IgD-negative memory B cell (primary cell): ENCODE measurements around the gene DZIP1. TPM values are rescaled to one million over a fixed set of nuclear protein-coding genes. Genes with fewer than 3 reads are reported as not detected.
A peak's percentile ranks its signal among the peaks of the same experiment; 100 is the strongest.

Experiments
- H3K27ac Mint-ChIP-seq, 3 donors: one replicate each; pipeline ENCODE4 v1.8.0; 2020 to 2022; ENCODE audit warnings: mild to moderate bottlenecking in 3 of 3, mixed read lengths in 3 of 3, moderate library complexity in 1 of 3
- H3K27me3 Mint-ChIP-seq: one replicate; pipeline ENCODE4 v1.8.0; 2021; ENCODE audit warnings: mixed read lengths
- H3K36me3 Mint-ChIP-seq: one replicate; pipeline ENCODE4 v1.8.0; 2020; ENCODE audit warnings: mild to moderate bottlenecking, mixed read lengths
- H3K4me1 Mint-ChIP-seq, 3 donors: one replicate each; pipeline ENCODE4 v1.8.0; 2020 to 2022; ENCODE audit warnings: mixed read lengths in 3 of 3, mild to moderate bottlenecking in 1 of 3
- H3K4me3 Mint-ChIP-seq, 4 donors: one replicate each; pipeline ENCODE4 v1.8.0; 2020 to 2022; ENCODE audit warnings: mild to moderate bottlenecking in 4 of 4, mixed read lengths in 4 of 4, moderate library complexity in 3 of 4
- H3K9me3 Mint-ChIP-seq, 3 donors: one replicate each; pipeline ENCODE4 v1.8.0; 2020 to 2021; ENCODE audit warnings: mixed read lengths in 3 of 3, mild to moderate bottlenecking in 1 of 3
- polyA plus RNA-seq: library from polyadenylated mRNA; unstranded; fragments of 300-500 nt; fragmentation: Illumina TruSeq; gene quantifications from one replicate; pipeline ENCODE4 v1.2.3, GENCODE V29; 2021

The DZIP1 gene
- polyA plus RNA-seq, 1 donor from 2014 or later, result not detected

GRCh38 chr13:95627590-95627989, 16.9 kb downstream of the DZIP1 start:
- H3K9me3 Mint-ChIP-seq, result no peaks in the 10 kb centered on the region

GRCh38 chr13:95626768-95627167, 17.7 kb downstream of the DZIP1 start:
- H3K36me3 Mint-ChIP-seq, result no peaks in the 10 kb centered on the region
- peaks cover 3% of the 10 kb centered on the region for H3K27me3 Mint-ChIP-seq
- no peak overlapping the region for H3K27ac Mint-ChIP-seq
- H3K9me3 Mint-ChIP-seq, result no peaks in the 10 kb centered on the region
- no peak overlapping the region for H3K4me3 Mint-ChIP-seq
- H3K4me1 Mint-ChIP-seq, result no peaks in the 10 kb centered on the region

More at GRCh38 chr13:95627590-95627989, 16.9 kb downstream of the DZIP1 start:
- H3K36me3 Mint-ChIP-seq, result no peaks in the 10 kb centered on the region
- no peaks in the 10 kb centered on the region for H3K4me1 Mint-ChIP-seq
- H3K27ac Mint-ChIP-seq, result no peak overlapping the region
- peaks cover 3% of the 10 kb centered on the region for H3K27me3 Mint-ChIP-seq
- H3K4me3 Mint-ChIP-seq, result no peak overlapping the region

GRCh38 chr13:95624020-95624419, 20.5 kb downstream of the DZIP1 start:
- Mint-ChIP-seq H3K36me3 (no peaks in the 10 kb centered on the region), H3K27me3 (peaks cover 6% of the 10 kb centered on the region), H3K4me1 (no peaks in the 10 kb centered on the region), H3K27ac (no peak overlapping the region), H3K4me3 (no peak overlapping the region), H3K9me3 (no peaks in the 10 kb centered on the region)

GRCh38 chr13:95623141-95623540, 21.4 kb downstream of the DZIP1 start:
- Mint-ChIP-seq H3K27me3 (peaks cover 6% of the 10 kb centered on the region), H3K4me3 (no peak overlapping the region), H3K27ac (no peak overlapping the region), H3K36me3 (no peaks in the 10 kb centered on the region), H3K4me1 (no peaks in the 10 kb centered on the region), H3K9me3 (no peaks in the 10 kb centered on the region)

GRCh38 chr13:95620825-95621498, 23.5 kb downstream of the DZIP1 start:
- H3K27ac Mint-ChIP-seq, result no peak overlapping the region
- H3K9me3 Mint-ChIP-seq, result no peaks in the 10 kb centered on the region
- no peaks in the 10 kb centered on the region for H3K4me1 Mint-ChIP-seq
- peaks cover 6% of the 10 kb centered on the region for H3K27me3 Mint-ChIP-seq
- no peak overlapping the region for H3K4me3 Mint-ChIP-seq
- H3K36me3 Mint-ChIP-seq, result peaks cover 2% of the 10 kb centered on the region

GRCh38 chr13:95620030-95620824, 24.3 kb downstream of the DZIP1 start:
- H3K4me1 Mint-ChIP-seq, result no peaks in the 10 kb centered on the region
- peaks cover 4% of the 10 kb centered on the region for H3K27me3 Mint-ChIP-seq
- peaks cover 2% of the 10 kb centered on the region for H3K36me3 Mint-ChIP-seq
- no peaks in the 10 kb centered on the region for H3K9me3 Mint-ChIP-seq
- H3K4me3 Mint-ChIP-seq, result no peak overlapping the region
- H3K27ac Mint-ChIP-seq, result no peak overlapping the region

GRCh38 chr13:95615539-95615938, 29.0 kb downstream of the DZIP1 start:
- Mint-ChIP-seq H3K27ac (no peak overlapping the region), H3K9me3 (no peaks in the 10 kb centered on the region)

GRCh38 chr13:95614641-95615245, 29.8 kb downstream of the DZIP1 start:
- no peak overlapping the region for H3K27ac Mint-ChIP-seq
- H3K4me1 Mint-ChIP-seq, result no peaks in the 10 kb centered on the region

More at GRCh38 chr13:95615539-95615938, 29.0 kb downstream of the DZIP1 start:
- H3K27me3 Mint-ChIP-seq, result no peaks in the 10 kb centered on the region
- H3K4me1 Mint-ChIP-seq, result no peaks in the 10 kb centered on the region
- H3K4me3 Mint-ChIP-seq, result no peak overlapping the region
- peaks cover 2% of the 10 kb centered on the region for H3K36me3 Mint-ChIP-seq

GRCh38 chr13:95608640-95609323, 35.7 kb downstream of the DZIP1 start:
- peak overlapping the region in 1 of 4 donors; percentile 17 for H3K4me3 Mint-ChIP-seq
- no peak overlapping the region for H3K27ac Mint-ChIP-seq
- H3K36me3 Mint-ChIP-seq, result no peaks in the 10 kb centered on the region
- H3K9me3 Mint-ChIP-seq, result no peaks in the 10 kb centered on the region
- H3K4me1 Mint-ChIP-seq, result no peaks in the 10 kb centered on the region
- H3K27me3 Mint-ChIP-seq, result peaks cover 4% of the 10 kb centered on the region

More at GRCh38 chr13:95614641-95615245, 29.8 kb downstream of the DZIP1 start:
- Mint-ChIP-seq H3K9me3 (no peaks in the 10 kb centered on the region), H3K4me3 (no peak overlapping the region), H3K36me3 (peaks cover 2% of the 10 kb centered on the region), H3K27me3 (no peaks in the 10 kb centered on the region)

GRCh38 chr13:95607366-95607765, 37.1 kb downstream of the DZIP1 start:
- Mint-ChIP-seq H3K36me3 (no peaks in the 10 kb centered on the region), H3K27ac (no peak overlapping the region)

GRCh38 chr13:95605448-95606125, 38.9 kb downstream of the DZIP1 start:
- Mint-ChIP-seq H3K4me1 (no peaks in the 10 kb centered on the region), H3K27ac (no peak overlapping the region)

More at GRCh38 chr13:95607366-95607765, 37.1 kb downstream of the DZIP1 start:
- H3K9me3 Mint-ChIP-seq, result no peaks in the 10 kb centered on the region
- no peak overlapping the region for H3K4me3 Mint-ChIP-seq
- H3K4me1 Mint-ChIP-seq, result no peaks in the 10 kb centered on the region
- H3K27me3 Mint-ChIP-seq, result peaks cover 4% of the 10 kb centered on the region

GRCh38 chr13:95604556-95604915, 40.0 kb downstream of the DZIP1 start:
- no peak overlapping the region for H3K27ac Mint-ChIP-seq
- H3K9me3 Mint-ChIP-seq, result no peaks in the 10 kb centered on the region
- H3K4me3 Mint-ChIP-seq, result no peak overlapping the region
- no peaks in the 10 kb centered on the region for H3K4me1 Mint-ChIP-seq
- peaks cover 12% of the 10 kb centered on the region for H3K27me3 Mint-ChIP-seq
- H3K36me3 Mint-ChIP-seq, result no peaks in the 10 kb centered on the region

More at GRCh38 chr13:95605448-95606125, 38.9 kb downstream of the DZIP1 start:
- H3K27me3 Mint-ChIP-seq, result peaks cover 12% of the 10 kb centered on the region
- H3K36me3 Mint-ChIP-seq, result no peaks in the 10 kb centered on the region
- H3K4me3 Mint-ChIP-seq, result no peak overlapping the region
- H3K9me3 Mint-ChIP-seq, result no peaks in the 10 kb centered on the region

- Mint-ChIP-seq H3K27me3 (peaks cover 12% of the 10 kb centered on the region), H3K4me3 (no peak overlapping the region), H3K9me3 (no peaks in the 10 kb centered on the region), H3K4me1 (no peaks in the 10 kb centered on the region), H3K27ac (no peak overlapping the region), H3K36me3 (no peaks in the 10 kb centered on the region)
Observed at GRCh38 chr13:95603887-95604555, 40.5 kb downstream of the DZIP1 start.

- H3K36me3 Mint-ChIP-seq, result no peaks in the 10 kb centered on the region
- H3K9me3 Mint-ChIP-seq, result no peaks in the 10 kb centered on the region
- no peak overlapping the region for H3K27ac Mint-ChIP-seq
- no peak overlapping the region for H3K4me3 Mint-ChIP-seq
- no peaks in the 10 kb centered on the region for H3K4me1 Mint-ChIP-seq
- peaks cover 10% of the 10 kb centered on the region for H3K27me3 Mint-ChIP-seq
Observed at GRCh38 chr13:95601906-95602305, 42.6 kb downstream of the DZIP1 start.
